Measurements from ENCODE around the gene CPED1.
"Not testable (repeated sequence)": the region's sequence is repeated elsewhere in the genome, so short reads cannot be mapped to it uniquely, and the experiment has no call there.

CPED1 gene

GRCh38 chr7:121279060-121279620 is 290.6 kb downstream of the CPED1 start:
- Histone ChIP-seq H3K36me3 (ENCODE audit: insufficient read depth, low read depth, low read length) (no peaks in the 10 kb centered on the region), H3K27me3 (ENCODE audit: insufficient read depth, low read length) (no peaks in the 10 kb centered on the region), H3K27ac (ENCODE audit: low read length) (no peak overlapping the region), H3K9ac (ENCODE audit: low read depth, low read length) (no peak overlapping the region), H3K9me3 (ENCODE audit: insufficient read depth, low read depth, low read length) (no peaks in the 10 kb centered on the region), H3K4me1 (ENCODE audit: insufficient read depth, low read length) (peaks cover 10% of the 10 kb centered on the region; the same call in 1 of the 2 replicates), H3K4me3 (ENCODE audit: low read length) (no peak overlapping the region)

GRCh38 chr7:121279822-121280221 is 291.3 kb downstream of the CPED1 start:
- H3K27me3 ChIP-seq (ENCODE audit: insufficient read depth, low read length), result no peaks in the 10 kb centered on the region
- H3K9me3 ChIP-seq (ENCODE audit: insufficient read depth, low read depth, low read length), result peaks cover 6% of the 10 kb centered on the region; the same call in 1 of the 2 replicates

GRCh38 chr7:121280656-121281055 is 292.1 kb downstream of the CPED1 start:
- no peak overlapping the region for H3K27ac ChIP-seq (ENCODE audit: low read length)
- no peaks in the 10 kb centered on the region for H3K36me3 ChIP-seq (ENCODE audit: insufficient read depth, low read depth, low read length)
- H3K27me3 ChIP-seq (ENCODE audit: insufficient read depth, low read length), result no peaks in the 10 kb centered on the region
- no peak overlapping the region for H3K9ac ChIP-seq (ENCODE audit: low read depth, low read length)
- peaks cover 12% of the 10 kb centered on the region for H3K9me3 ChIP-seq (ENCODE audit: insufficient read depth, low read depth, low read length)
- H3K4me1 ChIP-seq (ENCODE audit: insufficient read depth, low read length), result peaks cover 10% of the 10 kb centered on the region; the same call in 1 of the 2 replicates
- no peak overlapping the region for H3K4me3 ChIP-seq (ENCODE audit: low read length)

More at GRCh38 chr7:121279822-121280221, 291.3 kb downstream of the CPED1 start:
- Histone ChIP-seq H3K9ac (ENCODE audit: low read depth, low read length) (no peak overlapping the region), H3K4me3 (ENCODE audit: low read length) (no peak overlapping the region), H3K27ac (ENCODE audit: low read length) (no peak overlapping the region), H3K4me1 (ENCODE audit: insufficient read depth, low read length) (peaks cover 10% of the 10 kb centered on the region; the same call in 1 of the 2 replicates), H3K36me3 (ENCODE audit: insufficient read depth, low read depth, low read length) (no peaks in the 10 kb centered on the region)

GRCh38 chr7:121282129-121282528 is 293.6 kb downstream of the CPED1 start:
- H3K9me3 ChIP-seq (ENCODE audit: insufficient read depth, low read depth, low read length), result peaks cover 15% of the 10 kb centered on the region

GRCh38 chr7:121285066-121285667 is 296.7 kb downstream of the CPED1 start:
- Histone ChIP-seq H3K9me3 (ENCODE audit: insufficient read depth, low read depth, low read length) (peaks cover 15% of the 10 kb centered on the region), H3K9ac (ENCODE audit: low read depth, low read length) (no peak overlapping the region), H3K4me1 (ENCODE audit: insufficient read depth, low read length) (no peaks in the 10 kb centered on the region)

More at GRCh38 chr7:121282129-121282528, 293.6 kb downstream of the CPED1 start:
- no peaks in the 10 kb centered on the region for H3K36me3 ChIP-seq (ENCODE audit: insufficient read depth, low read depth, low read length)
- no peak overlapping the region for H3K4me3 ChIP-seq (ENCODE audit: low read length)
- H3K4me1 ChIP-seq (ENCODE audit: insufficient read depth, low read length), result peaks cover 10% of the 10 kb centered on the region; the same call in 1 of the 2 replicates
- H3K27ac ChIP-seq (ENCODE audit: low read length), result no peak overlapping the region
- no peak overlapping the region for H3K9ac ChIP-seq (ENCODE audit: low read depth, low read length)
- H3K27me3 ChIP-seq (ENCODE audit: insufficient read depth, low read length), result no peaks in the 10 kb centered on the region

GRCh38 chr7:121286186-121286585 is 297.7 kb downstream of the CPED1 start:
- Histone ChIP-seq H3K27ac (ENCODE audit: low read length) (no peak overlapping the region), H3K36me3 (ENCODE audit: insufficient read depth, low read depth, low read length) (no peaks in the 10 kb centered on the region), H3K4me3 (ENCODE audit: low read length) (no peak overlapping the region), H3K9me3 (ENCODE audit: insufficient read depth, low read depth, low read length) (peaks cover 15% of the 10 kb centered on the region), H3K4me1 (ENCODE audit: insufficient read depth, low read length) (no peaks in the 10 kb centered on the region), H3K9ac (ENCODE audit: low read depth, low read length) (no peak overlapping the region), H3K27me3 (ENCODE audit: insufficient read depth, low read length) (no peaks in the 10 kb centered on the region)

More at GRCh38 chr7:121285066-121285667, 296.7 kb downstream of the CPED1 start:
- H3K27ac ChIP-seq (ENCODE audit: low read length), result no peak overlapping the region
- H3K4me3 ChIP-seq (ENCODE audit: low read length), result no peak overlapping the region
- H3K36me3 ChIP-seq (ENCODE audit: insufficient read depth, low read depth, low read length), result no peaks in the 10 kb centered on the region
- H3K27me3 ChIP-seq (ENCODE audit: insufficient read depth, low read length), result no peaks in the 10 kb centered on the region

GRCh38 chr7:121286742-121287734 is 298.5 kb downstream of the CPED1 start:
- Histone ChIP-seq H3K36me3 (ENCODE audit: insufficient read depth, low read depth, low read length) (no peaks in the 10 kb centered on the region), H3K9me3 (ENCODE audit: insufficient read depth, low read depth, low read length) (peaks cover 15% of the 10 kb centered on the region)

GRCh38 chr7:121288894-121289293 is 300.4 kb downstream of the CPED1 start:
- no peaks in the 10 kb centered on the region for H3K36me3 ChIP-seq (ENCODE audit: insufficient read depth, low read depth, low read length)
- peaks cover 15% of the 10 kb centered on the region for H3K9me3 ChIP-seq (ENCODE audit: insufficient read depth, low read depth, low read length)
- H3K4me1 ChIP-seq (ENCODE audit: insufficient read depth, low read length), result no peaks in the 10 kb centered on the region
- no peak overlapping the region for H3K27ac ChIP-seq (ENCODE audit: low read length)
- no peak overlapping the region for H3K4me3 ChIP-seq (ENCODE audit: low read length)
- H3K9ac ChIP-seq (ENCODE audit: low read depth, low read length), result no peak overlapping the region
- H3K27me3 ChIP-seq (ENCODE audit: insufficient read depth, low read length), result no peaks in the 10 kb centered on the region

More at GRCh38 chr7:121286742-121287734, 298.5 kb downstream of the CPED1 start:
- no peak overlapping the region for H3K27ac ChIP-seq (ENCODE audit: low read length)
- no peak overlapping the region for H3K9ac ChIP-seq (ENCODE audit: low read depth, low read length)
- no peaks in the 10 kb centered on the region for H3K4me1 ChIP-seq (ENCODE audit: insufficient read depth, low read length)
- H3K4me3 ChIP-seq (ENCODE audit: low read length), result no peak overlapping the region
- H3K27me3 ChIP-seq (ENCODE audit: insufficient read depth, low read length), result no peaks in the 10 kb centered on the region

GRCh38 chr7:121289930-121290329 is 301.4 kb downstream of the CPED1 start:
- H3K36me3 ChIP-seq (ENCODE audit: insufficient read depth, low read depth, low read length); H3K27me3 ChIP-seq (ENCODE audit: insufficient read depth, low read length); H3K9ac ChIP-seq (ENCODE audit: low read depth, low read length): not testable (repeated sequence)

GRCh38 chr7:121294448-121294992 is 306.0 kb downstream of the CPED1 start:
- H3K36me3 ChIP-seq (ENCODE audit: insufficient read depth, low read depth, low read length), result no peaks in the 10 kb centered on the region
- no peaks in the 10 kb centered on the region for H3K9me3 ChIP-seq (ENCODE audit: insufficient read depth, low read depth, low read length)
- H3K4me3 ChIP-seq (ENCODE audit: low read length), result no peak overlapping the region
- no peaks in the 10 kb centered on the region for H3K27me3 ChIP-seq (ENCODE audit: insufficient read depth, low read length)
- H3K27ac ChIP-seq (ENCODE audit: low read length), result no peak overlapping the region
- H3K4me1 ChIP-seq (ENCODE audit: insufficient read depth, low read length), result no peaks in the 10 kb centered on the region
- H3K9ac ChIP-seq (ENCODE audit: low read depth, low read length), result no peak overlapping the region

More at GRCh38 chr7:121289930-121290329, 301.4 kb downstream of the CPED1 start:
- H3K4me3 ChIP-seq (ENCODE audit: low read length); H3K4me1 ChIP-seq (ENCODE audit: insufficient read depth, low read length); H3K9me3 ChIP-seq (ENCODE audit: insufficient read depth, low read depth, low read length); H3K27ac ChIP-seq (ENCODE audit: low read length): not testable (repeated sequence)

GRCh38 chr7:121297843-121298242 is 309.3 kb downstream of the CPED1 start:
- Histone ChIP-seq H3K36me3 (ENCODE audit: insufficient read depth, low read depth, low read length) (no peaks in the 10 kb centered on the region), H3K9me3 (ENCODE audit: insufficient read depth, low read depth, low read length) (no peaks in the 10 kb centered on the region), H3K4me3 (ENCODE audit: low read length) (no peak overlapping the region), H3K4me1 (ENCODE audit: insufficient read depth, low read length) (no peaks in the 10 kb centered on the region), H3K27ac (ENCODE audit: low read length) (no peak overlapping the region), H3K9ac (ENCODE audit: low read depth, low read length) (no peak overlapping the region), H3K27me3 (ENCODE audit: insufficient read depth, low read length) (no peaks in the 10 kb centered on the region)
